ENCODE measurements around the gene MYOC.

Gene MYOC

GRCh38 chr1:171655746-171656116 lies 3.2 kb upstream of the MYOC start:
- no peak for DNase-seq
- Histone ChIP-seq H3K4me1 (ENCODE audit: control insufficient read depth, low read depth, low read length) (no peaks in the 10 kb centered on the region), H3K56ac (ENCODE audit: low read length) (no peak overlapping the region), H2AK5ac (ENCODE audit: low read length) (no peak overlapping the region), H3K36me3 (ENCODE audit: control insufficient read depth, insufficient read depth, low read length) (no peaks in the 10 kb centered on the region), H3K79me2 (ENCODE audit: control insufficient read depth, insufficient read depth, low read length) (no peaks in the 10 kb centered on the region), H3K79me1 (ENCODE audit: low read length) (no peaks in the 10 kb centered on the region), H2BK120ac (ENCODE audit: low read depth, low read length) (no peak overlapping the region), H3K27ac (ENCODE audit: low read depth, low read length) (no peak overlapping the region), H3K4me2 (ENCODE audit: low read length) (no peak overlapping the region), H3K23ac (ENCODE audit: low read length) (no peak overlapping the region), H4K5ac (ENCODE audit: low read length) (no peak overlapping the region), H3K18ac (ENCODE audit: low read length) (no peak overlapping the region), H3K4ac (ENCODE audit: low read depth, low read length) (no peak overlapping the region), H2BK15ac (replicated peaks; ENCODE audit: low read depth) (no peak overlapping the region), H3K27me3 (ENCODE audit: insufficient read depth, low read length, poor library complexity) (no peaks in the 10 kb centered on the region), H3K9ac (ENCODE audit: low read length) (no peak overlapping the region), H3K4me3 (ENCODE audit: low read length) (no peak overlapping the region), H4K8ac (ENCODE audit: low read depth, low read length) (no peak overlapping the region), H2BK5ac (ENCODE audit: low read length) (no peak overlapping the region)
- WGBS (ENCODE audit: extremely low coverage, insufficient coverage, low lambda C conversion rate): no CpG with 5 or more reads among the region's 6 CpGs

DNA sequence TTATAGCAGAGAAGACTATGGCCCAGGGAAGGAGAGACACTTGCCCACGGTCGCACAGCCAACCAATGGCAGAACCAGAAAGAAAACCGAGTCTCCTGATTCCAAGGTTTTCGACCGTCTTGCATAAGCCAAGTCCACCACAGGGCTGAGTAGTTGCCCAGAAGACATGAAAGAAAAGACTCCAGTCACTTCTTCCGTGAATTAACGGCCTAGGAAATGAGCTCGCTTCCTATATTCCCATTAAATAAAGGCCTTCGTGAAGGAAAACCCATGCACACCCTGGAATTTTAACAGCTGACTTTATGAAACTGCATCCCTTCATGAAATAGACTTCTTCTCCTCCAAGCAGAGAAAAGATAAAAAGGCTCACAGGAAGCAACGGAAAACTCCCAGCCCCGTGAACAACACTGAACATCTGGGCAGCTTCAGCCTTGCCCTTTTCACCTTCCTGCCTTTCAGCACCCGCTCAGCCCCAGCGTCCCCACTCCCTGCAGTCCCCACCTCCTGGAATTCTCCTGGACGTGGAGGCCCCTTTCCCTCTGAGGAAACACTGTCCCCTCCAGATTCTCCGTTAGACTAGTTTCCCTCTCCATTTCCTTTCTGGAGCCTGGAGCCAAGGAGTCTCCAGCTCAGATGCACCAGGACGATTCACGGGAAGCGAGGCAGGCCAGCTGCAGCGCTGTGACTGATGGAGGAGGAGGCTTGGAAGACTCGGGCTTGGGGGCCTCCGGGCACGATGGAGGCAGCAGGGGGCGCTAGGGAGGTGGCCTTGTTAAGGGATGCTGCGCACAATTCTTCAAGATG lies 2.7 kb upstream of the MYOC start:
- Histone ChIP-seq H3K79me1 (ENCODE audit: low read length) (no peaks in the 10 kb centered on the region), H3K18ac (ENCODE audit: low read length) (no peak overlapping the region), H4K8ac (ENCODE audit: low read depth, low read length) (no peak overlapping the region), H3K9ac (ENCODE audit: low read length) (no peak overlapping the region), H4K5ac (ENCODE audit: low read length) (no peak overlapping the region), H3K4me2 (ENCODE audit: low read length) (peak overlapping the region; percentile 39), H3K27ac (ENCODE audit: low read depth, low read length) (no peak overlapping the region), H3K4me3 (ENCODE audit: low read length) (no peak overlapping the region), H3K36me3 (ENCODE audit: control insufficient read depth, insufficient read depth, low read length) (no peaks in the 10 kb centered on the region), H3K4me1 (ENCODE audit: control insufficient read depth, low read depth, low read length) (no peaks in the 10 kb centered on the region), H3K23ac (ENCODE audit: low read length) (no peak overlapping the region), H3K27me3 (ENCODE audit: insufficient read depth, low read length, poor library complexity) (no peaks in the 10 kb centered on the region), H3K79me2 (ENCODE audit: control insufficient read depth, insufficient read depth, low read length) (no peaks in the 10 kb centered on the region), H3K4ac (ENCODE audit: low read depth, low read length) (no peak overlapping the region), H2BK120ac (ENCODE audit: low read depth, low read length) (no peak overlapping the region), H3K56ac (ENCODE audit: low read length) (no peak overlapping the region), H2BK5ac (ENCODE audit: low read length) (no peak overlapping the region), H2AK5ac (ENCODE audit: low read length) (no peak overlapping the region), H2BK15ac (replicated peaks; ENCODE audit: low read depth) (no peak overlapping the region)
- peak; percentile 86 for DNase-seq
- no CpG with 5 or more reads among the region's 24 CpGs for WGBS (ENCODE audit: extremely low coverage, insufficient coverage, low lambda C conversion rate)

- DNase-seq: no peak
- no peak overlapping the region for H3K27ac ChIP-seq (ENCODE audit: low read depth, low read length)
- no CpG with 5 or more reads among the region's 8 CpGs for WGBS (ENCODE audit: extremely low coverage, insufficient coverage, low lambda C conversion rate)
Observed at GRCh38 chr1:171654201-171654941, 1.9 kb upstream of the MYOC start.

GRCh38 chr1:171653796-171654195 lies 1.3 kb upstream of the MYOC start:
- no peaks in the 10 kb centered on the region for H3K4me1 ChIP-seq (ENCODE audit: control insufficient read depth, low read depth, low read length)
- no peaks in the 10 kb centered on the region for H3K36me3 ChIP-seq (ENCODE audit: control insufficient read depth, insufficient read depth, low read length)
- no peaks in the 10 kb centered on the region for H3K79me1 ChIP-seq (ENCODE audit: low read length)
- no peak overlapping the region for H2BK15ac ChIP-seq (replicated peaks; ENCODE audit: low read depth)
- no peak overlapping the region for H2BK120ac ChIP-seq (ENCODE audit: low read depth, low read length)
- no CpG with 5 or more reads among the region's 1 CpG for WGBS (ENCODE audit: extremely low coverage, insufficient coverage, low lambda C conversion rate)
- no peak overlapping the region for H4K5ac ChIP-seq (ENCODE audit: low read length)
- no peaks in the 10 kb centered on the region for H3K27me3 ChIP-seq (ENCODE audit: insufficient read depth, low read length, poor library complexity)
- H3K56ac ChIP-seq (ENCODE audit: low read length): no peak overlapping the region
- DNase-seq: no peak
- no peak overlapping the region for H2BK5ac ChIP-seq (ENCODE audit: low read length)
- no peak overlapping the region for H3K18ac ChIP-seq (ENCODE audit: low read length)
- no peak overlapping the region for H3K4me3 ChIP-seq (ENCODE audit: low read length)
- no peak overlapping the region for H3K27ac ChIP-seq (ENCODE audit: low read depth, low read length)
- no peak overlapping the region for H4K8ac ChIP-seq (ENCODE audit: low read depth, low read length)
- H3K79me2 ChIP-seq (ENCODE audit: control insufficient read depth, insufficient read depth, low read length): no peaks in the 10 kb centered on the region
- H3K4ac ChIP-seq (ENCODE audit: low read depth, low read length): no peak overlapping the region
- H3K23ac ChIP-seq (ENCODE audit: low read length): no peak overlapping the region
- no peak overlapping the region for H3K9ac ChIP-seq (ENCODE audit: low read length)
- H2AK5ac ChIP-seq (ENCODE audit: low read length): no peak overlapping the region
- no peak overlapping the region for H3K4me2 ChIP-seq (ENCODE audit: low read length)

More at GRCh38 chr1:171654201-171654941, 1.9 kb upstream of the MYOC start:
- H4K5ac ChIP-seq (ENCODE audit: low read length): no peak overlapping the region
- no peaks in the 10 kb centered on the region for H3K79me2 ChIP-seq (ENCODE audit: control insufficient read depth, insufficient read depth, low read length)
- H4K8ac ChIP-seq (ENCODE audit: low read depth, low read length): no peak overlapping the region
- H3K4me2 ChIP-seq (ENCODE audit: low read length): no peak overlapping the region
- no peak overlapping the region for H3K23ac ChIP-seq (ENCODE audit: low read length)
- no peak overlapping the region for H2BK15ac ChIP-seq (replicated peaks; ENCODE audit: low read depth)
- H3K9ac ChIP-seq (ENCODE audit: low read length): no peak overlapping the region
- no peak overlapping the region for H3K56ac ChIP-seq (ENCODE audit: low read length)
- no peaks in the 10 kb centered on the region for H3K36me3 ChIP-seq (ENCODE audit: control insufficient read depth, insufficient read depth, low read length)
- no peak overlapping the region for H3K18ac ChIP-seq (ENCODE audit: low read length)
- H2BK120ac ChIP-seq (ENCODE audit: low read depth, low read length): no peak overlapping the region
- no peak overlapping the region for H3K4ac ChIP-seq (ENCODE audit: low read depth, low read length)
- H2AK5ac ChIP-seq (ENCODE audit: low read length): no peak overlapping the region
- no peaks in the 10 kb centered on the region for H3K4me1 ChIP-seq (ENCODE audit: control insufficient read depth, low read depth, low read length)
- no peak overlapping the region for H3K4me3 ChIP-seq (ENCODE audit: low read length)
- no peak overlapping the region for H2BK5ac ChIP-seq (ENCODE audit: low read length)
- no peaks in the 10 kb centered on the region for H3K79me1 ChIP-seq (ENCODE audit: low read length)
- H3K27me3 ChIP-seq (ENCODE audit: insufficient read depth, low read length, poor library complexity): no peaks in the 10 kb centered on the region

GRCh38 chr1:171646249-171646560 lies 6.3 kb downstream of the MYOC start:
- no CpG with 5 or more reads among the region's 1 CpG for WGBS (ENCODE audit: extremely low coverage, insufficient coverage, low lambda C conversion rate)
- Histone ChIP-seq H3K23ac (ENCODE audit: low read length) (no peak overlapping the region), H4K5ac (ENCODE audit: low read length) (no peak overlapping the region), H2BK120ac (ENCODE audit: low read depth, low read length) (no peak overlapping the region), H4K8ac (ENCODE audit: low read depth, low read length) (no peak overlapping the region), H3K27me3 (ENCODE audit: insufficient read depth, low read length, poor library complexity) (no peaks in the 10 kb centered on the region), H3K4ac (ENCODE audit: low read depth, low read length) (no peak overlapping the region), H2AK5ac (ENCODE audit: low read length) (no peak overlapping the region), H3K27ac (ENCODE audit: low read depth, low read length) (no peak overlapping the region), H3K79me2 (ENCODE audit: control insufficient read depth, insufficient read depth, low read length) (no peaks in the 10 kb centered on the region), H3K56ac (ENCODE audit: low read length) (no peak overlapping the region), H3K79me1 (ENCODE audit: low read length) (no peaks in the 10 kb centered on the region), H3K4me1 (ENCODE audit: control insufficient read depth, low read depth, low read length) (no peaks in the 10 kb centered on the region), H3K4me3 (ENCODE audit: low read length) (no peak overlapping the region), H2BK15ac (replicated peaks; ENCODE audit: low read depth) (no peak overlapping the region), H3K9ac (ENCODE audit: low read length) (no peak overlapping the region), H3K36me3 (ENCODE audit: control insufficient read depth, insufficient read depth, low read length) (no peaks in the 10 kb centered on the region), H3K18ac (ENCODE audit: low read length) (no peak overlapping the region), H2BK5ac (ENCODE audit: low read length) (no peak overlapping the region), H3K4me2 (ENCODE audit: low read length) (no peak overlapping the region)
- no peak for DNase-seq

Measured in mesendoderm (in vitro differentiated cells).